H9 (cell line): ENCODE data around the gene CCDC110. TPM values are rescaled to one million over a fixed set of nuclear protein-coding genes. Genes with fewer than 3 reads are reported as not detected.

Source experiments
- DNase-seq: peaks from one replicate; pipeline ENCODE4 v3.0.0-alpha.2; 2017
- H2AFZ ChIP-seq: one replicate; pipeline ENCODE4 v1.6.1; 2013; ENCODE audit warnings: mild to moderate bottlenecking, low read length, control low read depth, moderate library complexity
- H2AK5ac ChIP-seq: 2 replicates; pipeline ENCODE4 v1.6.1; 2013; ENCODE audit warnings: low read length, control low read depth, mixed read lengths; ENCODE audit not compliant: insufficient read length
- H2BK120ac ChIP-seq: one replicate; pipeline ENCODE4 v1.6.1; 2013; ENCODE audit warnings: low read depth, mild to moderate bottlenecking, low read length, control low read depth, inconsistent platforms; ENCODE audit not compliant: poor library complexity, severe bottlenecking
- H2BK12ac ChIP-seq: 2 replicates; pipeline ENCODE4 v1.6.1; 2013; ENCODE audit warnings: low read length, control low read depth, mixed read lengths, low read depth; ENCODE audit not compliant: insufficient read length
- H2BK15ac ChIP-seq: 2 replicates; pipeline ENCODE4 v1.6.1; 2013; ENCODE audit warnings: low read depth, low read length, control low read depth
- H2BK20ac ChIP-seq: one replicate; pipeline ENCODE4 v1.6.1; 2013; ENCODE audit warnings: low read depth, mild to moderate bottlenecking, low read length, control low read depth, inconsistent platforms; ENCODE audit not compliant: poor library complexity, severe bottlenecking
- H2BK5ac ChIP-seq: 2 replicates; pipeline ENCODE4 v1.6.1; 2013; ENCODE audit warnings: low read length, control low read depth, mixed read lengths; ENCODE audit not compliant: insufficient read length
- H3K14ac ChIP-seq: 2 replicates; pipeline ENCODE4 v1.6.1; 2013; ENCODE audit warnings: low read length, control low read depth; ENCODE audit not compliant: insufficient read depth
- H3K18ac ChIP-seq: 2 replicates; pipeline ENCODE4 v1.6.1; 2013; ENCODE audit warnings: low read depth, mild to moderate bottlenecking, mixed read lengths, low read length, control low read depth; ENCODE audit not compliant: insufficient read length
- H3K23ac ChIP-seq: 2 replicates; pipeline ENCODE4 v1.6.1; 2013; ENCODE audit warnings: low read length, control low read depth, mixed read lengths, low read depth; ENCODE audit not compliant: insufficient read length
- H3K23me2 ChIP-seq: 2 replicates; pipeline ENCODE4 v1.6.1; 2013; ENCODE audit warnings: low read depth, mild to moderate bottlenecking, mixed read lengths, low read length, control low read depth; ENCODE audit not compliant: insufficient read length, poor library complexity, severe bottlenecking
- H3K27ac ChIP-seq: 2 replicates; pipeline ENCODE4 v1.5.1; 2013; ENCODE audit warnings: low read length, control low read depth, mixed read lengths, low read depth; ENCODE audit not compliant: insufficient read length
- H3K27me3 ChIP-seq: 2 replicates; pipeline ENCODE4 v1.6.1; 2013; ENCODE audit warnings: low read length, control low read depth, inconsistent platforms; ENCODE audit not compliant: insufficient read depth
- H3K4ac ChIP-seq: 2 replicates; pipeline ENCODE4 v1.6.1; 2013; ENCODE audit warnings: low read depth, mild to moderate bottlenecking, control low read depth, inconsistent platforms, low read length, moderate library complexity
- H3K4me1 ChIP-seq: 2 replicates; pipeline ENCODE4 v1.6.1; 2013; ENCODE audit warnings: low read length, control low read depth, inconsistent platforms; ENCODE audit not compliant: insufficient read depth
- H3K4me2 ChIP-seq: 2 replicates; pipeline ENCODE4 v1.6.1; 2013; ENCODE audit warnings: low read length, control low read depth, mixed read lengths; ENCODE audit not compliant: insufficient read length, insufficient read depth
- H3K56ac ChIP-seq: 2 replicates; pipeline ENCODE4 v1.6.1; 2013; ENCODE audit warnings: low read depth, mild to moderate bottlenecking, mixed read lengths, low read length, control low read depth; ENCODE audit not compliant: insufficient read length
- H3K79me1 ChIP-seq: 2 replicates; pipeline ENCODE4 v1.6.1; 2013; ENCODE audit warnings: low read depth, mild to moderate bottlenecking, moderate library complexity, low read length, control low read depth, inconsistent platforms; ENCODE audit not compliant: insufficient read depth, poor library complexity, severe bottlenecking
- H3K79me2 ChIP-seq: 2 replicates; pipeline ENCODE4 v1.6.1; 2013; ENCODE audit warnings: low read length, control low read depth, inconsistent platforms; ENCODE audit not compliant: insufficient read depth
- H3K9ac ChIP-seq: 2 replicates; pipeline ENCODE4 v1.6.1; 2013; ENCODE audit warnings: low read length, control low read depth, mixed read lengths; ENCODE audit not compliant: insufficient read length; ENCODE audit errors: extremely low read depth
- H3K9me3 ChIP-seq: one replicate; pipeline ENCODE4 v1.6.1; 2013; ENCODE audit warnings: low read depth, low read length, inconsistent platforms; ENCODE audit not compliant: control insufficient read depth
- H3T11ph ChIP-seq: one replicate; pipeline ENCODE4 v1.6.1; 2013; ENCODE audit warnings: mild to moderate bottlenecking, low read length, control low read depth, inconsistent platforms
- H4K20me1 ChIP-seq: one replicate; pipeline ENCODE4 v1.6.1; 2013; ENCODE audit not compliant: control insufficient read depth, insufficient read length, insufficient read depth
- H4K5ac ChIP-seq: 2 replicates; pipeline ENCODE4 v1.6.1; 2013; ENCODE audit warnings: low read depth, mild to moderate bottlenecking, mixed read lengths, low read length, control low read depth; ENCODE audit not compliant: insufficient read length
- H4K8ac ChIP-seq: replicated peaks from 2 replicates; pipeline ENCODE4 v1.6.1; 2013; ENCODE audit warnings: low read length, control low read depth, mixed read lengths, low read depth; ENCODE audit not compliant: insufficient read length
- H4K91ac ChIP-seq: 2 replicates; pipeline ENCODE4 v1.6.1; 2013; ENCODE audit warnings: low read depth, mild to moderate bottlenecking, moderate library complexity, mixed read lengths, low read length, control low read depth; ENCODE audit not compliant: insufficient read length
- H3K27ac Mint-ChIP-seq, 3 experiments: 2 replicates in 2 of 3; 3 replicates in 1 of 3; pipeline ENCODE4 v1.8.0; 2020 to 2021; ENCODE audit warnings: mixed read lengths in 3 of 3, mild to moderate bottlenecking in 1 of 3, moderate library complexity in 1 of 3
- H3K27me3 Mint-ChIP-seq: 2 replicates; pipeline ENCODE4 v1.8.0; 2021; ENCODE audit warnings: low read depth, mild to moderate bottlenecking, moderate library complexity, mixed read lengths
- H3K36me3 Mint-ChIP-seq, 3 experiments: 2 replicates in 2 of 3; 3 replicates in 1 of 3; pipeline ENCODE4 v1.8.0; 2020 to 2021; ENCODE audit warnings: low read depth in 3 of 3, mixed read lengths in 3 of 3; ENCODE audit not compliant: insufficient read depth in 1 of 3
- H3K4me1 Mint-ChIP-seq, 2 experiments: 2 replicates each; pipeline ENCODE4 v1.8.0; 2020; ENCODE audit warnings: mixed read lengths in 2 of 2
- H3K4me3 Mint-ChIP-seq, 2 experiments: 2 replicates in 1 of 2; 3 replicates in 1 of 2; pipeline ENCODE4 v1.8.0; 2020 to 2021; ENCODE audit warnings: mild to moderate bottlenecking in 2 of 2, mixed read lengths in 2 of 2, moderate library complexity in 1 of 2
- H3K9me3 Mint-ChIP-seq, 2 experiments: 2 replicates in 1 of 2; 3 replicates in 1 of 2; pipeline ENCODE4 v1.8.0; 2020; ENCODE audit warnings: mild to moderate bottlenecking in 2 of 2, mixed read lengths in 2 of 2, moderate library complexity in 1 of 2
- WGBS: extraction: QIAGEN DNeasy Blood & Tissue Kit; methylation state at CpG from one replicate; pipeline ENCODE4 v1.1.7; 2013; ENCODE audit warnings: missing lambda C conversion rate, low lambda C conversion rate, mixed read lengths; ENCODE audit not compliant: insufficient read length; ENCODE audit errors: extremely low coverage; 5-methylcytosine and 5-hydroxymethylcytosine counted together
- total RNA-seq: library from RNA; stranded (reverse); gene quantifications from 2 replicates; pipeline ENCODE4 v1.2.1, GENCODE V29; 2021
- TF ChIP-seq, protein P1 (sequence below): fragments of 200-600 bp; sonication (generic); conservative IDR thresholded peaks from 3 replicates; pipeline ENCODE4 v1.8.0; 2021; ENCODE audit warnings: antibody characterized with exemption, mild to moderate bottlenecking

Gene CCDC110
- total RNA-seq, 1 experiment from 2014 or later, result 2.3 TPM

DNA sequence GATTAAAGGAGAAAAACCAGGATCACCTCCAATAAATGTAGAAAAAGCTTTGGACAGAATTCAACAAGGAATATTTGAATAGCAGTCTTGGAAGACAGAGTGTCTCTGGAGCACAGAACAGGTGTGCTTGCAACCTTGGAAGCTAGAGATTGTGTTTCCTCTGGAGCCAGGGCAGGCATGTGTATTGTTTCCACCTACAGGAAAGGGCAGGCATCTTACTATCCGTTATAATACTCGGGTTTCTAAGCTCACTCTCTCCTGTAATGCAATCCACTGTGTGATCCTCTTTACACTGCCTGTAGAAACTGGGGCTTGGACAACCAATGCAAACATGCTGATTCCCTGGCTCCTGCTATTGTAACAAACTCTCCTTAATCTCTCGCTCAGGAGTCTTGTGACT is 14.4 kb downstream of the CCDC110 start:
- H3K23ac ChIP-seq, result no peak overlapping the region
- H3K27ac ChIP-seq, result no peak overlapping the region
- no peak overlapping the region for H3K14ac ChIP-seq
- Mint-ChIP-seq H3K36me3 (peaks cover 0 to 3% (median 0%) of the 10 kb centered on the region in 3 experiments; a peak in 2 of 7 replicates), H3K4me3 (no peak overlapping the region), H3K27ac (peak overlapping the region in 1 of 3 experiments; percentile 38; a peak in 1 of 7 replicates), H3K4me1 (peaks cover 8 to 10% of the 10 kb centered on the region in 2 experiments), H3K9me3 (no peaks in the 10 kb centered on the region), H3K27me3 (no peaks in the 10 kb centered on the region)
- no peak overlapping the region for H2AK5ac ChIP-seq
- H3K4ac ChIP-seq, result no peak overlapping the region
- no peak overlapping the region for H2AFZ ChIP-seq
- no peak overlapping the region for H2BK20ac ChIP-seq
- H2BK15ac ChIP-seq, result no peak overlapping the region
- H4K20me1 ChIP-seq, result no peaks in the 10 kb centered on the region
- H4K91ac ChIP-seq, result no peak overlapping the region
- no peak overlapping the region for H4K8ac ChIP-seq
- no peak overlapping the region for H2BK120ac ChIP-seq
- no peaks in the 10 kb centered on the region for H3K4me1 ChIP-seq
- H3K18ac ChIP-seq, result no peak overlapping the region
- H3K23me2 ChIP-seq, result no peaks in the 10 kb centered on the region
- H3K56ac ChIP-seq, result no peak overlapping the region
- H3K27me3 ChIP-seq, result no peaks in the 10 kb centered on the region
- H3K9ac ChIP-seq, result no peak overlapping the region
- H3K9me3 ChIP-seq, result no peaks in the 10 kb centered on the region
- no peak overlapping the region for H2BK5ac ChIP-seq
- no peak overlapping the region for H3T11ph ChIP-seq
- no peak overlapping the region for H3K4me2 ChIP-seq
- WGBS, result no CpG with 5 or more reads among the region's 3 CpGs
- H3K79me2 ChIP-seq, result no peaks in the 10 kb centered on the region
- DNase-seq, result no peak
- H4K5ac ChIP-seq, result no peak overlapping the region
- H3K79me1 ChIP-seq, result no peaks in the 10 kb centered on the region
- TF ChIP-seq, protein P1, sequence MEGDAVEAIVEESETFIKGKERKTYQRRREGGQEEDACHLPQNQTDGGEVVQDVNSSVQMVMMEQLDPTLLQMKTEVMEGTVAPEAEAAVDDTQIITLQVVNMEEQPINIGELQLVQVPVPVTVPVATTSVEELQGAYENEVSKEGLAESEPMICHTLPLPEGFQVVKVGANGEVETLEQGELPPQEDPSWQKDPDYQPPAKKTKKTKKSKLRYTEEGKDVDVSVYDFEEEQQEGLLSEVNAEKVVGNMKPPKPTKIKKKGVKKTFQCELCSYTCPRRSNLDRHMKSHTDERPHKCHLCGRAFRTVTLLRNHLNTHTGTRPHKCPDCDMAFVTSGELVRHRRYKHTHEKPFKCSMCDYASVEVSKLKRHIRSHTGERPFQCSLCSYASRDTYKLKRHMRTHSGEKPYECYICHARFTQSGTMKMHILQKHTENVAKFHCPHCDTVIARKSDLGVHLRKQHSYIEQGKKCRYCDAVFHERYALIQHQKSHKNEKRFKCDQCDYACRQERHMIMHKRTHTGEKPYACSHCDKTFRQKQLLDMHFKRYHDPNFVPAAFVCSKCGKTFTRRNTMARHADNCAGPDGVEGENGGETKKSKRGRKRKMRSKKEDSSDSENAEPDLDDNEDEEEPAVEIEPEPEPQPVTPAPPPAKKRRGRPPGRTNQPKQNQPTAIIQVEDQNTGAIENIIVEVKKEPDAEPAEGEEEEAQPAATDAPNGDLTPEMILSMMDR, result peak; percentile 30; the same call in 2 of the 3 replicates
- H2BK12ac ChIP-seq, result no peak overlapping the region
